A549 (cell line): ENCODE measurements around the gene ATP5PB. TPM values are rescaled to one million over a fixed set of nuclear protein-coding genes. Genes with fewer than 3 reads are reported as not detected.

Source experiments
- ATAC-seq, 2 experiments: fragments of 200-7000 bp in 1 of 2; fragments of >200 bp in 1 of 2; cut with Nextera tagmentation in 1 of 2; cut with Tn5 transposase in 1 of 2; 3 replicates each; pipeline versions ENCODE4 v1.8.0 to v1.9.1; 2018 to 2020; ENCODE audit warnings: mild to moderate bottlenecking in 1 of 2, moderate library complexity in 1 of 2
- CTCF ChIA-PET: fragments of 300-600 bp; sonication (Branson Sonifier 250); formaldehyde crosslinking; extraction: SDS; loops from one replicate; lab custom pipeline; 2021; ENCODE audit warnings: antibody characterized with exemption, inconsistent platforms; lab: Yijun Ruan, JAX
- POLR2A ChIA-PET: fragments of 350-600 bp; formaldehyde crosslinking; extraction: SDS; loops from one replicate; lab custom pipeline; 2021; ENCODE audit warnings: antibody characterized with exemption, inconsistent platforms; lab: Yijun Ruan, JAX
- DNase-seq, 2 experiments: peaks; one replicate each; pipeline versions ENCODE4 v3.0.0 to v3.0.0-alpha.2; 2011 to 2016; ENCODE audit warnings: low read depth in 1 of 2, low spot score in 1 of 2
- FAIRE-seq: peaks from 2 replicates; lab custom pipeline; 2011; peaks lifted over from hg19 to GRCh38; lab: Jason Lieb, UNC
- H3K27ac ChIP-seq, 2 experiments: fragments of >200 bp; sonication (Bioruptor Twin); formaldehyde crosslinking; 3 replicates each; pipeline ENCODE4 v1.5.1; 2016 to 2017
- H3K4me1 ChIP-seq: fragments of >200 bp; sonication (Bioruptor Twin); formaldehyde crosslinking; 3 replicates; pipeline ENCODE4 v1.6.1; 2016
- H3K4me2 ChIP-seq: fragments of >200 bp; sonication (Bioruptor Twin); formaldehyde crosslinking; 3 replicates; pipeline ENCODE4 v1.6.1; 2016
- H3K4me3 ChIP-seq: fragments of >200 bp; sonication (Bioruptor Twin); formaldehyde crosslinking; 3 replicates; pipeline ENCODE4 v1.5.1; 2016
- H3K9me3 ChIP-seq: fragments of >200 bp; sonication (Bioruptor Twin); formaldehyde crosslinking; 3 replicates; pipeline ENCODE4 v1.6.1; 2016
- BHLHE40 ChIP-seq: IDR thresholded peaks from 2 replicates; pipeline ENCODE4 v1.6.1; 2012; ENCODE audit warnings: low read depth, low read length, inconsistent platforms
- CHD2 ChIP-seq: fragments of 150-350 bp; IDR thresholded peaks from 2 replicates; pipeline ENCODE4 v1.6.1; 2014; ENCODE audit warnings: low read length; ENCODE audit not compliant: partially characterized antibody
- CHD4 ChIP-seq: fragments of 200-600 bp; sonication (generic); IDR thresholded peaks from 2 replicates; pipeline ENCODE4 v1.6.1; 2016; ENCODE audit warnings: antibody characterized with exemption, mild to moderate bottlenecking, borderline replicate concordance
- ELK1 ChIP-seq: fragments of 150-350 bp; IDR thresholded peaks from 2 replicates; pipeline ENCODE4 v1.6.1; 2014; ENCODE audit warnings: low read depth, mild to moderate bottlenecking, low read length
- EP300 ChIP-seq, 2 experiments: fragments of >200 bp; sonication (Bioruptor Twin); formaldehyde crosslinking; IDR thresholded peaks; 2 replicates in 1 of 2; 3 replicates in 1 of 2; pipeline ENCODE4 v1.6.1; 2016 to 2017
- FOXS1 ChIP-seq: fragments of 250-450 bp; sonication (Bioruptor Pico); IDR thresholded peaks from 2 replicates; pipeline ENCODE4 v1.5.0; 2020; ENCODE audit warnings: mild to moderate bottlenecking, moderate library complexity
- GATA3 ChIP-seq: IDR thresholded peaks from 2 replicates; pipeline ENCODE4 v1.6.1; 2012; ENCODE audit warnings: borderline replicate concordance
- HES2 ChIP-seq: fragments of >200 bp; sonication (Bioruptor Twin); formaldehyde crosslinking; IDR thresholded peaks from 2 replicates; pipeline ENCODE4 v1.6.1; 2016
- HOXB13 ChIP-seq: fragments of 250-450 bp; sonication (Bioruptor Pico); IDR thresholded peaks from 2 replicates; pipeline ENCODE4 v1.5.0; 2020; ENCODE audit warnings: low read depth, mild to moderate bottlenecking, moderate library complexity
- JUNB ChIP-seq: fragments of >200 bp; sonication (Bioruptor Twin); formaldehyde crosslinking; IDR thresholded peaks from 2 replicates; pipeline ENCODE4 v1.6.1; 2016
- MYC ChIP-seq: IDR thresholded peaks from 2 replicates; pipeline ENCODE4 v1.6.1; 2012; ENCODE audit warnings: mild to moderate bottlenecking, inconsistent platforms, low read length, improper control_type of control experiment, borderline replicate concordance
- NPAS2 ChIP-seq: fragments of 250-450 bp; sonication (Bioruptor Pico); IDR thresholded peaks from 2 replicates; pipeline ENCODE4 v1.8.0; 2022; ENCODE audit warnings: mild to moderate bottlenecking, moderate library complexity, borderline replicate concordance
- POLR2A ChIP-seq: IDR thresholded peaks from 2 replicates; pipeline ENCODE4 v1.6.1; 2012; ENCODE audit warnings: mild to moderate bottlenecking, low read length
- RAD21 ChIP-seq, 2 experiments: fragments of >200 bp in 1 of 2; sonication (Bioruptor Twin) in 1 of 2; formaldehyde crosslinking in 1 of 2; IDR thresholded peaks in 1 of 2; conservative IDR thresholded peaks in 1 of 2; 2 replicates in 1 of 2; 3 replicates in 1 of 2; pipeline ENCODE4 v1.6.1; 2012 to 2018; ENCODE audit warnings: inconsistent platforms in 1 of 2
- REST ChIP-seq: fragments of 200-600 bp; sonication (generic); IDR thresholded peaks from 2 replicates; pipeline ENCODE4 v1.6.1; 2016; ENCODE audit warnings: antibody characterized with exemption, mild to moderate bottlenecking, moderate library complexity
- TP53 ChIP-seq: fragments of 250-450 bp; sonication (Bioruptor Pico); IDR thresholded peaks from 2 replicates; pipeline ENCODE4 v1.5.0; 2021; ENCODE audit warnings: mild to moderate bottlenecking, moderate library complexity
- ZC3H11A ChIP-seq: fragments of 450-650 bp; IDR thresholded peaks from 2 replicates; pipeline ENCODE4 v1.6.1; 2014; ENCODE audit warnings: antibody characterized with exemption, mild to moderate bottlenecking
- ZSCAN20 ChIP-seq: fragments of 250-450 bp; sonication (Bioruptor Pico); IDR thresholded peaks from 2 replicates; pipeline ENCODE4 v1.8.0; 2022; ENCODE audit warnings: mild to moderate bottlenecking, moderate library complexity
- WGBS: methylation state at CpG from one replicate; pipeline ENCODE4 v1.1.6; 2017; ENCODE audit errors: missing lambda C conversion rate; 5-methylcytosine and 5-hydroxymethylcytosine counted together
- polyA plus RNA-seq, 4 experiments: library from polyadenylated mRNA; depleted of rRNA in 3 of 4; stranded (reverse); fragments of >200 nt; fragmentation: RNase III in 1 of 4; extraction: RNeasy Plus Mini Kit Qiagen cat#74134 plus additional on column Dnase treatment in 1 of 4; gene quantifications; 2 replicates in 3 of 4; 3 replicates in 1 of 4; pipeline ENCODE4 v1.2.3, GENCODE V29; 2011 to 2017
- TF ChIP-seq, protein P1 (sequence below): IDR thresholded peaks from 2 replicates; pipeline ENCODE4 v1.6.1; 2012

The ATP5PB gene
- polyA plus RNA-seq, 2 of the 4 experiments (the other 2 are of a cell fraction), result 275 to 300 TPM

- CTCF ChIA-PET, result interaction anchor here (1.1 kb wide), 1 partner anchor 20 kb away, joined by 3 read pairs; no protein-coding TSS in a partner anchor
- no peak overlapping the region for H3K4me2 ChIP-seq
- H3K9me3 ChIP-seq, result no peaks in the 10 kb centered on the region
- DNase-seq, result no peak
- WGBS, result 27% methylated on average over 7 of the region's 7 CpGs
- no peak for FAIRE-seq
- no peak overlapping the region for H3K27ac ChIP-seq
- H3K4me1 ChIP-seq, result no peaks in the 10 kb centered on the region
- POLR2A ChIA-PET, result no interaction called here
- no peak for TF ChIP-seq CHD4
- TF ChIP-seq HOXB13, result no peak
- TF ChIP-seq ZC3H11A, result no peak
- TF ChIP-seq HES2, result no peak
- TF ChIP-seq, protein P1, sequence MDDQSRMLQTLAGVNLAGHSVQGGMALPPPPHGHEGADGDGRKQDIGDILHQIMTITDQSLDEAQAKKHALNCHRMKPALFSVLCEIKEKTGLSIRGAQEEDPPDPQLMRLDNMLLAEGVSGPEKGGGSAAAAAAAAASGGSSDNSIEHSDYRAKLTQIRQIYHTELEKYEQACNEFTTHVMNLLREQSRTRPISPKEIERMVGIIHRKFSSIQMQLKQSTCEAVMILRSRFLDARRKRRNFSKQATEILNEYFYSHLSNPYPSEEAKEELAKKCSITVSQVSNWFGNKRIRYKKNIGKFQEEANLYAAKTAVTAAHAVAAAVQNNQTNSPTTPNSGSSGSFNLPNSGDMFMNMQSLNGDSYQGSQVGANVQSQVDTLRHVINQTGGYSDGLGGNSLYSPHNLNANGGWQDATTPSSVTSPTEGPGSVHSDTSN, result no peak
- TF ChIP-seq ELK1, result no peak
- TF ChIP-seq NPAS2 (CRISPR knock-in tag), result no peak
- TF ChIP-seq EP300 (IDR thresholded peaks at IDR 0.05), result no peak
- TF ChIP-seq REST, result no peak
- no peak for TF ChIP-seq MYC
- TF ChIP-seq CHD2, result no peak
- TF ChIP-seq POLR2A, result no peak
- ATAC-seq, result no peak
- H3K4me3 ChIP-seq, result no peak overlapping the region
Observed at GRCh38 chr1:111501645-111502044, 52.4 kb downstream of the ATP5PB start.

GRCh38 chr1:111503585-111504060, 54.4 kb downstream of the ATP5PB start, which contains the start of the genes ADORA3 and TMIGD3:
ADORA3 (minus strand) TSS chr1:111503633; CDS start chr1:111503354, 279 bp downstream.
TMIGD3 (minus strand) TSS chr1:111503633; CDS start chr1:111503354, 279 bp downstream.
- POLR2A ChIA-PET, result no interaction called here
- FAIRE-seq (no peak), ATAC-seq (no peak), DNase-seq (no peak)
- Histone ChIP-seq H3K9me3 (no peaks in the 10 kb centered on the region), H3K4me1 (peaks cover 8% of the 10 kb centered on the region), H3K4me3 (no peak within 1 kb of the TSS), H3K27ac (no peak within 1 kb of the TSS), H3K4me2 (no peak within 1 kb of the TSS)
- TF ChIP-seq RAD21 (conservative IDR thresholded peaks at IDR 0.05 in 1 of 2, IDR thresholded peaks at IDR 0.05 in 1 of 2) (no peak), FOXS1 (CRISPR knock-in tag) (no peak), BHLHE40 (no peak), TP53 (CRISPR knock-in tag) (no peak), CHD4 (no peak), POLR2A (no peak), HOXB13 (no peak), JUNB (no peak), GATA3 (no peak), NPAS2 (CRISPR knock-in tag) (no peak), ZSCAN20 (CRISPR knock-in tag) (no peak), ZC3H11A (no peak), EP300 (IDR thresholded peaks at IDR 0.05) (no peak), MYC (no peak)
- CTCF ChIA-PET, result interaction anchor here (2.5 kb wide), 1 partner anchor 266 kb away, joined by 10 read pairs; no protein-coding TSS in a partner anchor
- WGBS, result 8% methylated on average over 3 of the region's 4 CpGs
